H9 (cell line): Measurements from ENCODE around the gene PDZD7. TPM values are rescaled to one million over a fixed set of nuclear protein-coding genes. Genes with fewer than 3 reads are reported as not detected.

Experiments
- DNase-seq: peaks from one replicate; pipeline ENCODE4 v3.0.0-alpha.2; 2017
- H2AFZ ChIP-seq: one replicate; pipeline ENCODE4 v1.6.1; 2013; ENCODE audit warnings: mild to moderate bottlenecking, low read length, control low read depth, moderate library complexity
- H2AK5ac ChIP-seq: 2 replicates; pipeline ENCODE4 v1.6.1; 2013; ENCODE audit warnings: low read length, control low read depth, mixed read lengths; ENCODE audit not compliant: insufficient read length
- H2BK120ac ChIP-seq: one replicate; pipeline ENCODE4 v1.6.1; 2013; ENCODE audit warnings: low read depth, mild to moderate bottlenecking, low read length, control low read depth, inconsistent platforms; ENCODE audit not compliant: poor library complexity, severe bottlenecking
- H2BK12ac ChIP-seq: 2 replicates; pipeline ENCODE4 v1.6.1; 2013; ENCODE audit warnings: low read length, control low read depth, mixed read lengths, low read depth; ENCODE audit not compliant: insufficient read length
- H2BK15ac ChIP-seq: 2 replicates; pipeline ENCODE4 v1.6.1; 2013; ENCODE audit warnings: low read depth, low read length, control low read depth
- H2BK20ac ChIP-seq: one replicate; pipeline ENCODE4 v1.6.1; 2013; ENCODE audit warnings: low read depth, mild to moderate bottlenecking, low read length, control low read depth, inconsistent platforms; ENCODE audit not compliant: poor library complexity, severe bottlenecking
- H2BK5ac ChIP-seq: 2 replicates; pipeline ENCODE4 v1.6.1; 2013; ENCODE audit warnings: low read length, control low read depth, mixed read lengths; ENCODE audit not compliant: insufficient read length
- H3K14ac ChIP-seq: 2 replicates; pipeline ENCODE4 v1.6.1; 2013; ENCODE audit warnings: low read length, control low read depth; ENCODE audit not compliant: insufficient read depth
- H3K18ac ChIP-seq: 2 replicates; pipeline ENCODE4 v1.6.1; 2013; ENCODE audit warnings: low read depth, mild to moderate bottlenecking, mixed read lengths, low read length, control low read depth; ENCODE audit not compliant: insufficient read length
- H3K23ac ChIP-seq: 2 replicates; pipeline ENCODE4 v1.6.1; 2013; ENCODE audit warnings: low read length, control low read depth, mixed read lengths, low read depth; ENCODE audit not compliant: insufficient read length
- H3K23me2 ChIP-seq: 2 replicates; pipeline ENCODE4 v1.6.1; 2013; ENCODE audit warnings: low read depth, mild to moderate bottlenecking, mixed read lengths, low read length, control low read depth; ENCODE audit not compliant: insufficient read length, poor library complexity, severe bottlenecking
- H3K27ac ChIP-seq: 2 replicates; pipeline ENCODE4 v1.5.1; 2013; ENCODE audit warnings: low read length, control low read depth, mixed read lengths, low read depth; ENCODE audit not compliant: insufficient read length
- H3K27me3 ChIP-seq: 2 replicates; pipeline ENCODE4 v1.6.1; 2013; ENCODE audit warnings: low read length, control low read depth, inconsistent platforms; ENCODE audit not compliant: insufficient read depth
- H3K4ac ChIP-seq: 2 replicates; pipeline ENCODE4 v1.6.1; 2013; ENCODE audit warnings: low read depth, mild to moderate bottlenecking, control low read depth, inconsistent platforms, low read length, moderate library complexity
- H3K4me1 ChIP-seq: 2 replicates; pipeline ENCODE4 v1.6.1; 2013; ENCODE audit warnings: low read length, control low read depth, inconsistent platforms; ENCODE audit not compliant: insufficient read depth
- H3K4me2 ChIP-seq: 2 replicates; pipeline ENCODE4 v1.6.1; 2013; ENCODE audit warnings: low read length, control low read depth, mixed read lengths; ENCODE audit not compliant: insufficient read length, insufficient read depth
- H3K56ac ChIP-seq: 2 replicates; pipeline ENCODE4 v1.6.1; 2013; ENCODE audit warnings: low read depth, mild to moderate bottlenecking, mixed read lengths, low read length, control low read depth; ENCODE audit not compliant: insufficient read length
- H3K79me1 ChIP-seq: 2 replicates; pipeline ENCODE4 v1.6.1; 2013; ENCODE audit warnings: low read depth, mild to moderate bottlenecking, moderate library complexity, low read length, control low read depth, inconsistent platforms; ENCODE audit not compliant: insufficient read depth, poor library complexity, severe bottlenecking
- H3K79me2 ChIP-seq: 2 replicates; pipeline ENCODE4 v1.6.1; 2013; ENCODE audit warnings: low read length, control low read depth, inconsistent platforms; ENCODE audit not compliant: insufficient read depth
- H3K9ac ChIP-seq: 2 replicates; pipeline ENCODE4 v1.6.1; 2013; ENCODE audit warnings: low read length, control low read depth, mixed read lengths; ENCODE audit not compliant: insufficient read length; ENCODE audit errors: extremely low read depth
- H3K9me3 ChIP-seq: one replicate; pipeline ENCODE4 v1.6.1; 2013; ENCODE audit warnings: low read depth, low read length, inconsistent platforms; ENCODE audit not compliant: control insufficient read depth
- H3T11ph ChIP-seq: one replicate; pipeline ENCODE4 v1.6.1; 2013; ENCODE audit warnings: mild to moderate bottlenecking, low read length, control low read depth, inconsistent platforms
- H4K20me1 ChIP-seq: one replicate; pipeline ENCODE4 v1.6.1; 2013; ENCODE audit not compliant: control insufficient read depth, insufficient read length, insufficient read depth
- H4K5ac ChIP-seq: 2 replicates; pipeline ENCODE4 v1.6.1; 2013; ENCODE audit warnings: low read depth, mild to moderate bottlenecking, mixed read lengths, low read length, control low read depth; ENCODE audit not compliant: insufficient read length
- H4K8ac ChIP-seq: replicated peaks from 2 replicates; pipeline ENCODE4 v1.6.1; 2013; ENCODE audit warnings: low read length, control low read depth, mixed read lengths, low read depth; ENCODE audit not compliant: insufficient read length
- H4K91ac ChIP-seq: 2 replicates; pipeline ENCODE4 v1.6.1; 2013; ENCODE audit warnings: low read depth, mild to moderate bottlenecking, moderate library complexity, mixed read lengths, low read length, control low read depth; ENCODE audit not compliant: insufficient read length
- H3K27ac Mint-ChIP-seq, 3 experiments: 2 replicates in 2 of 3; 3 replicates in 1 of 3; pipeline ENCODE4 v1.8.0; 2020 to 2021; ENCODE audit warnings: mixed read lengths in 3 of 3, mild to moderate bottlenecking in 1 of 3, moderate library complexity in 1 of 3
- H3K27me3 Mint-ChIP-seq: 2 replicates; pipeline ENCODE4 v1.8.0; 2021; ENCODE audit warnings: low read depth, mild to moderate bottlenecking, moderate library complexity, mixed read lengths
- H3K36me3 Mint-ChIP-seq, 3 experiments: 2 replicates in 2 of 3; 3 replicates in 1 of 3; pipeline ENCODE4 v1.8.0; 2020 to 2021; ENCODE audit warnings: low read depth in 3 of 3, mixed read lengths in 3 of 3; ENCODE audit not compliant: insufficient read depth in 1 of 3
- H3K4me1 Mint-ChIP-seq, 2 experiments: 2 replicates each; pipeline ENCODE4 v1.8.0; 2020; ENCODE audit warnings: mixed read lengths in 2 of 2
- H3K4me3 Mint-ChIP-seq, 2 experiments: 2 replicates in 1 of 2; 3 replicates in 1 of 2; pipeline ENCODE4 v1.8.0; 2020 to 2021; ENCODE audit warnings: mild to moderate bottlenecking in 2 of 2, mixed read lengths in 2 of 2, moderate library complexity in 1 of 2
- H3K9me3 Mint-ChIP-seq, 2 experiments: 2 replicates in 1 of 2; 3 replicates in 1 of 2; pipeline ENCODE4 v1.8.0; 2020; ENCODE audit warnings: mild to moderate bottlenecking in 2 of 2, mixed read lengths in 2 of 2, moderate library complexity in 1 of 2
- CTCF ChIP-seq: fragments of 200-600 bp; sonication (generic); conservative IDR thresholded peaks from 3 replicates; pipeline ENCODE4 v1.8.0; 2021; ENCODE audit warnings: antibody characterized with exemption, mild to moderate bottlenecking
- WGBS: extraction: QIAGEN DNeasy Blood & Tissue Kit; methylation state at CpG from one replicate; pipeline ENCODE4 v1.1.7; 2013; ENCODE audit warnings: missing lambda C conversion rate, low lambda C conversion rate, mixed read lengths; ENCODE audit not compliant: insufficient read length; ENCODE audit errors: extremely low coverage; 5-methylcytosine and 5-hydroxymethylcytosine counted together
- total RNA-seq: library from RNA; stranded (reverse); gene quantifications from 2 replicates; pipeline ENCODE4 v1.2.1, GENCODE V29; 2021

The PDZD7 gene
- total RNA-seq, 1 experiment from 2014 or later, result 2.0 TPM

GRCh38 chr10:101047961-101048892 lies 17.3 kb upstream of the PDZD7 start:
- Histone ChIP-seq H3K79me1 (no peaks in the 10 kb centered on the region), H3K27ac (no peak overlapping the region), H3K23me2 (peaks cover 15% of the 10 kb centered on the region), H3K56ac (no peak overlapping the region), H3K9ac (no peak overlapping the region), H4K8ac (no peak overlapping the region), H3K18ac (no peak overlapping the region), H2AK5ac (no peak overlapping the region), H3T11ph (no peak overlapping the region), H3K4me2 (peak overlapping the region; percentile 61), H3K23ac (no peak overlapping the region), H2BK20ac (no peak overlapping the region), H2BK12ac (no peak overlapping the region), H2BK120ac (no peak overlapping the region), H3K9me3 (no peaks in the 10 kb centered on the region), H3K4ac (no peak overlapping the region), H2BK15ac (no peak overlapping the region), H2AFZ (no peak overlapping the region), H4K91ac (no peak overlapping the region), H3K79me2 (no peaks in the 10 kb centered on the region), H2BK5ac (no peak overlapping the region), H4K20me1 (peaks cover 5% of the 10 kb centered on the region), H3K14ac (no peak overlapping the region; the same call in 1 of the 2 replicates), H3K27me3 (peaks cover 55% of the 10 kb centered on the region), H4K5ac (no peak overlapping the region), H3K4me1 (peaks cover 7% of the 10 kb centered on the region; the same call in 1 of the 2 replicates)
- Mint-ChIP-seq H3K9me3 (peaks cover 0 to 3% of the 10 kb centered on the region in 2 experiments; a peak in 1 of 5 replicates), H3K4me3 (peak overlapping the region; percentile 51 to 74), H3K27me3 (peaks cover 82% of the 10 kb centered on the region), H3K4me1 (peaks cover 43 to 49% of the 10 kb centered on the region in 2 experiments), H3K27ac (no peak overlapping the region), H3K36me3 (peaks cover 0 to 3% (median 0%) of the 10 kb centered on the region in 3 experiments; a peak in 2 of 7 replicates)
- WGBS, result no CpG with 5 or more reads among the region's 62 CpGs
- peak; percentile 60 for TF ChIP-seq CTCF
- DNase-seq, result peak; percentile 77
